ENCODE results near the gene SYNRG. TPM values are rescaled to one million over a fixed set of nuclear protein-coding genes. Genes with fewer than 3 reads are reported as not detected.

SYNRG gene
- total and polyA plus RNA-seq, 2 of the 13 experiments (the other 11 are each of a cell fraction or from before 2014, with no cell fraction given): 7.3 to 8.7 TPM

DNA sequence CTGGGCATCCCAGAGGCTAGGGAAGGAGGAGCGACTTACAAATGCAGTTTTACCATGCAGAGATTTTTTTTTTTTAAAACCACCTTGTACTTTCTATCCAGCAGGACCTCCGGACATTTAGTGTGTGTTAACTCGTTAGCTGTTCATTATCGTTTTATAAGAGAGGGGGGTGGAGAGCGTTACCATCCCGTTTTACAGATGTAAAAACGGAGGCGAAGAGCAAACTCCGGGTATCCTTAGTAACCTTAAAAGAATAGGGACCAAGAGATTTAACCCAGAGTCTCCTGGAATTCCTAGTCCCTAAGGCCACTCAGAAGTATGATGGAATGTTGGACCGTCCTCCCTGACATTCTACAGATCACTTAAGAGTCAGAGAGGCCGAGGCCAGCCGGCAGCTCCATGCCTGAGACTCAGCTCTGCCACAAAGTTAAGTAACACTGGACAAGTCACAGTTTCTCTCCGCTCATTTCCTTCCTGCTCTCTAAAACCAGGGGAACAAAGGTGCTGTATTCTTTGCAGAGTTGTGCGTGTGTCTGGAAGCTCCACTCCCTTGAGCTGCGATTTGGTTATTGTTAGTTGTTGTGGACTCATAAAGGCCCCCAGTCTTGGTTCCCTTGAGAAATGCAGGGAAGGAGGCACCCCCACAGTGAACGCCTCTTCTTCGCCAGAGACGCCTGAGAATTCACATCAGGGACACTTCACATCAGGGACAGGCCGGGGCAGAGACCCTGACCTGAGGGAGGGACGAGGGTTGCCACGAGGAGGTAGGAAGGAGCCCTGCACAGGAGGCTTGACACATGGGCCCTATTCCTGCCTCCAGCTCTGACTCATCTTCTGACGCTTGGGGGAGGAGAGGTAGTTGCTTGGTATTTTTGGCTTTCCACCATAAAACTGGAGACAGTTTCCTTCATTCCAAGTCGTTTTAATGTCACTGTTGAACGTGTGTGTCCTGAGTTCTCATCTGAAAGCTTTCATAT lies 118.3 kb downstream of the SYNRG start (continued):
- TF ChIP-seq, protein P1, sequence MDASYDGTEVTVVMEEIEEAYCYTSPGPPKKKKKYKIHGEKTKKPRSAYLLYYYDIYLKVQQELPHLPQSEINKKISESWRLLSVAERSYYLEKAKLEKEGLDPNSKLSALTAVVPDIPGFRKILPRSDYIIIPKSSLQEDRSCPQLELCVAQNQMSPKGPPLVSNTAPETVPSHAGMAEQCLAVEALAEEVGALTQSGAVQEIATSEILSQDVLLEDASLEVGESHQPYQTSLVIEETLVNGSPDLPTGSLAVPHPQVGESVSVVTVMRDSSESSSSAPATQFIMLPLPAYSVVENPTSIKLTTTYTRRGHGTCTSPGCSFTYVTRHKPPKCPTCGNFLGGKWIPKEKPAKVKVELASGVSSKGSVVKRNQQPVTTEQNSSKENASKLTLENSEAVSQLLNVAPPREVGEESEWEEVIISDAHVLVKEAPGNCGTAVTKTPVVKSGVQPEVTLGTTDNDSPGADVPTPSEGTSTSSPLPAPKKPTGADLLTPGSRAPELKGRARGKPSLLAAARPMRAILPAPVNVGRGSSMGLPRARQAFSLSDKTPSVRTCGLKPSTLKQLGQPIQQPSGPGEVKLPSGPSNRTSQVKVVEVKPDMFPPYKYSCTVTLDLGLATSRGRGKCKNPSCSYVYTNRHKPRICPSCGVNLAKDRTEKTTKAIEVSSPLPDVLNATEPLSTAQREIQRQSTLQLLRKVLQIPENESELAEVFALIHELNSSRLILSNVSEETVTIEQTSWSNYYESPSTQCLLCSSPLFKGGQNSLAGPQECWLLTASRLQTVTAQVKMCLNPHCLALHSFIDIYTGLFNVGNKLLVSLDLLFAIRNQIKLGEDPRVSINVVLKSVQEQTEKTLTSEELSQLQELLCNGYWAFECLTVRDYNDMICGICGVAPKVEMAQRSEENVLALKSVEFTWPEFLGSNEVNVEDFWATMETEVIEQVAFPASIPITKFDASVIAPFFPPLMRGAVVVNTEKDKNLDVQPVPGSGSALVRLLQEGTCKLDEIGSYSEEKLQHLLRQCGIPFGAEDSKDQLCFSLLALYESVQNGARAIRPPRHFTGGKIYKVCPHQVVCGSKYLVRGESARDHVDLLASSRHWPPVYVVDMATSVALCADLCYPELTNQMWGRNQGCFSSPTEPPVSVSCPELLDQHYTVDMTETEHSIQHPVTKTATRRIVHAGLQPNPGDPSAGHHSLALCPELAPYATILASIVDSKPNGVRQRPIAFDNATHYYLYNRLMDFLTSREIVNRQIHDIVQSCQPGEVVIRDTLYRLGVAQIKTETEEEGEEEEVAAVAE (CRISPR knock-in tag; IDR thresholded peaks at IDR 0.05; ENCODE audit: borderline replicate concordance): no peak
- TF ChIP-seq NFYC (CRISPR knock-in tag; IDR thresholded peaks at IDR 0.05) (no peak), ZNF792 (CRISPR knock-in tag; IDR thresholded peaks at IDR 0.05) (0 out of 2 replicates have a peak, but pooled peaks have one; percentile 38), SIX4 (CRISPR knock-in tag; IDR thresholded peaks at IDR 0.05) (no peak), MIER3 (CRISPR knock-in tag; IDR thresholded peaks at IDR 0.05; ENCODE audit: borderline replicate concordance) (no peak), KDM2A (CRISPR knock-in tag; IDR thresholded peaks at IDR 0.05; ENCODE audit: borderline replicate concordance, low read depth) (0 out of 2 replicates have a peak, but pooled peaks have one; percentile 23), ATF7 (IDR thresholded peaks at IDR 0.05) (no peak), ATF7 (CRISPR knock-in tag; IDR thresholded peaks at IDR 0.05) (no peak), NFIC (IDR thresholded peaks at IDR 0.05; ENCODE audit: low read length) (no peak), RNF2 (conservative IDR thresholded peaks at IDR 0.05; ENCODE audit: low read depth) (0 out of 2 replicates have a peak, but pooled peaks have one; percentile 34), ZNF737 (CRISPR knock-in tag; IDR thresholded peaks at IDR 0.05; ENCODE audit: borderline replicate concordance) (no peak), ZNF232 (CRISPR knock-in tag; IDR thresholded peaks at IDR 0.05; ENCODE audit: borderline replicate concordance) (no peak), ASH2L (IDR thresholded peaks at IDR 0.05; ENCODE audit: insufficient read length, low read depth, low read length) (no peak), TMF1 (CRISPR knock-in tag; IDR thresholded peaks at IDR 0.05; ENCODE audit: low read depth) (no peak), PLRG1 (conservative IDR thresholded peaks at IDR 0.05) (no peak), SMAD3 (CRISPR knock-in tag; IDR thresholded peaks at IDR 0.05) (no peak)
- TF ChIP-seq, protein P2, sequence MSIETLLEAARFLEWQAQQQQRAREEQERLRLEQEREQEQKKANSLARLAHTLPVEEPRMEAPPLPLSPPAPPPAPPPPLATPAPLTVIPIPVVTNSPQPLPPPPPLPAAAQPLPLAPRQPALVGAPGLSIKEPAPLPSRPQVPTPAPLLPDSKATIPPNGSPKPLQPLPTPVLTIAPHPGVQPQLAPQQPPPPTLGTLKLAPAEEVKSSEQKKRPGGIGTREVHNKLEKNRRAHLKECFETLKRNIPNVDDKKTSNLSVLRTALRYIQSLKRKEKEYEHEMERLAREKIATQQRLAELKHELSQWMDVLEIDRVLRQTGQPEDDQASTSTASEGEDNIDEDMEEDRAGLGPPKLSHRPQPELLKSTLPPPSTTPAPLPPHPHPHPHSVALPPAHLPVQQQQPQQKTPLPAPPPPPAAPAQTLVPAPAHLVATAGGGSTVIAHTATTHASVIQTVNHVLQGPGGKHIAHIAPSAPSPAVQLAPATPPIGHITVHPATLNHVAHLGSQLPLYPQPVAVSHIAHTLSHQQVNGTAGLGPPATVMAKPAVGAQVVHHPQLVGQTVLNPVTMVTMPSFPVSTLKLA (IDR thresholded peaks at IDR 0.05): no peak
- TF ChIP-seq, protein P3, sequence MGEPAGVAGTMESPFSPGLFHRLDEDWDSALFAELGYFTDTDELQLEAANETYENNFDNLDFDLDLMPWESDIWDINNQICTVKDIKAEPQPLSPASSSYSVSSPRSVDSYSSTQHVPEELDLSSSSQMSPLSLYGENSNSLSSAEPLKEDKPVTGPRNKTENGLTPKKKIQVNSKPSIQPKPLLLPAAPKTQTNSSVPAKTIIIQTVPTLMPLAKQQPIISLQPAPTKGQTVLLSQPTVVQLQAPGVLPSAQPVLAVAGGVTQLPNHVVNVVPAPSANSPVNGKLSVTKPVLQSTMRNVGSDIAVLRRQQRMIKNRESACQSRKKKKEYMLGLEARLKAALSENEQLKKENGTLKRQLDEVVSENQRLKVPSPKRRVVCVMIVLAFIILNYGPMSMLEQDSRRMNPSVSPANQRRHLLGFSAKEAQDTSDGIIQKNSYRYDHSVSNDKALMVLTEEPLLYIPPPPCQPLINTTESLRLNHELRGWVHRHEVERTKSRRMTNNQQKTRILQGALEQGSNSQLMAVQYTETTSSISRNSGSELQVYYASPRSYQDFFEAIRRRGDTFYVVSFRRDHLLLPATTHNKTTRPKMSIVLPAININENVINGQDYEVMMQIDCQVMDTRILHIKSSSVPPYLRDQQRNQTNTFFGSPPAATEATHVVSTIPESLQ (CRISPR knock-in tag; conservative IDR thresholded peaks at IDR 0.05): no peak
- TF ChIP-seq, protein P4, sequence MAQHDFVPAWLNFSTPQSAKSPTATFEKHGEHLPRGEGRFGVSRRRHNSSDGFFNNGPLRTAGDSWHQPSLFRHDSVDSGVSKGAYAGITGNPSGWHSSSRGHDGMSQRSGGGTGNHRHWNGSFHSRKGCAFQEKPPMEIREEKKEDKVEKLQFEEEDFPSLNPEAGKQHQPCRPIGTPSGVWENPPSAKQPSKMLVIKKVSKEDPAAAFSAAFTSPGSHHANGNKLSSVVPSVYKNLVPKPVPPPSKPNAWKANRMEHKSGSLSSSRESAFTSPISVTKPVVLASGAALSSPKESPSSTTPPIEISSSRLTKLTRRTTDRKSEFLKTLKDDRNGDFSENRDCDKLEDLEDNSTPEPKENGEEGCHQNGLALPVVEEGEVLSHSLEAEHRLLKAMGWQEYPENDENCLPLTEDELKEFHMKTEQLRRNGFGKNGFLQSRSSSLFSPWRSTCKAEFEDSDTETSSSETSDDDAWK (CRISPR knock-in tag; IDR thresholded peaks at IDR 0.05): no peak

All from HepG2 (cell line).